SU-DHL-6 (cell line): ENCODE data around the gene NTM.

Experiments used
- H2AFZ ChIP-seq: fragments of 200-600 bp; sonication (generic); 2 replicates; pipeline ENCODE4 v1.6.1; 2014; ENCODE audit warnings: low read depth, mild to moderate bottlenecking, moderate library complexity, mixed read lengths, antibody characterized with exemption, low read length; ENCODE audit not compliant: severe bottlenecking
- H3F3A ChIP-seq: fragments of 200-600 bp; shearing (Covaris generic); 2 replicates; pipeline ENCODE4 v1.6.0; 2016; ENCODE audit warnings: antibody characterized with exemption, mild to moderate bottlenecking; ENCODE audit not compliant: insufficient read depth
- H3K27ac ChIP-seq: fragments of 200-600 bp; sonication (generic); 2 replicates; pipeline ENCODE4 v1.5.1; 2016; ENCODE audit warnings: low read depth, mild to moderate bottlenecking, low read length, moderate library complexity, mixed read lengths
- H3K27me3 ChIP-seq: fragments of 200-600 bp; sonication (generic), shearing (Covaris generic); 2 replicates; pipeline ENCODE4 v1.6.0; 2014; ENCODE audit warnings: mild to moderate bottlenecking, low read length
- H3K36me3 ChIP-seq: fragments of 200-600 bp; sonication (generic); 2 replicates; pipeline ENCODE4 v1.6.1; 2014; ENCODE audit warnings: mild to moderate bottlenecking, low read length, mixed read lengths
- H3K4me2 ChIP-seq: fragments of 300-600, 200-600 bp; shearing (Covaris generic), sonication (generic); 2 replicates; pipeline ENCODE4 v1.6.0; 2014; ENCODE audit warnings: low read length, low read depth, mild to moderate bottlenecking; ENCODE audit not compliant: poor library complexity, severe bottlenecking
- H3K4me3 ChIP-seq: fragments of 200-600 bp; sonication (generic); 2 replicates; pipeline ENCODE4 v1.5.1; 2014; ENCODE audit warnings: antibody characterized with exemption, low read length, mild to moderate bottlenecking, mixed read lengths; ENCODE audit not compliant: insufficient read depth, poor library complexity, severe bottlenecking
- H3K79me2 ChIP-seq: fragments of 200-600 bp; sonication (generic); 2 replicates; pipeline ENCODE4 v1.6.1; 2014; ENCODE audit warnings: mild to moderate bottlenecking, low read length, moderate library complexity; ENCODE audit not compliant: insufficient read depth
- H3K9ac ChIP-seq: fragments of 200-600 bp; sonication (generic); 2 replicates; pipeline ENCODE4 v1.7.0; 2014; ENCODE audit warnings: mild to moderate bottlenecking, low read length
- H3K9me2 ChIP-seq: fragments of 200-600 bp; sonication (generic); replicated peaks from 2 replicates; pipeline ENCODE4 v1.6.1; 2014; ENCODE audit warnings: low read length; ENCODE audit not compliant: insufficient read depth
- H3K9me3 ChIP-seq: fragments of 200-600 bp; sonication (generic); 2 replicates; pipeline ENCODE4 v1.6.1; 2014; ENCODE audit warnings: low read length, mixed read lengths; ENCODE audit not compliant: insufficient read depth
- H4K20me1 ChIP-seq: fragments of 200-600 bp; sonication (generic); 2 replicates; pipeline ENCODE4 v1.6.1; 2014; ENCODE audit warnings: low read depth, mild to moderate bottlenecking, antibody characterized with exemption, low read length, moderate library complexity, mixed read lengths
- CTCF ChIP-seq: fragments of 200-600 bp; sonication (generic); IDR thresholded peaks from one replicate; pipeline ENCODE4 v1.5.1; 2017; ENCODE audit warnings: antibody characterized with exemption, mild to moderate bottlenecking, low read length, moderate library complexity; ENCODE audit not compliant: insufficient read depth, poor library complexity, severe bottlenecking
- EZH2phosphoT487 ChIP-seq: fragments of 200-600 bp; sonication (generic), shearing (Covaris generic); conservative IDR thresholded peaks from 2 replicates; pipeline ENCODE4 v1.6.1; 2018; ENCODE audit warnings: mild to moderate bottlenecking, antibody characterized with exemption, low read length, moderate library complexity, mixed read lengths

The NTM gene

DNA sequence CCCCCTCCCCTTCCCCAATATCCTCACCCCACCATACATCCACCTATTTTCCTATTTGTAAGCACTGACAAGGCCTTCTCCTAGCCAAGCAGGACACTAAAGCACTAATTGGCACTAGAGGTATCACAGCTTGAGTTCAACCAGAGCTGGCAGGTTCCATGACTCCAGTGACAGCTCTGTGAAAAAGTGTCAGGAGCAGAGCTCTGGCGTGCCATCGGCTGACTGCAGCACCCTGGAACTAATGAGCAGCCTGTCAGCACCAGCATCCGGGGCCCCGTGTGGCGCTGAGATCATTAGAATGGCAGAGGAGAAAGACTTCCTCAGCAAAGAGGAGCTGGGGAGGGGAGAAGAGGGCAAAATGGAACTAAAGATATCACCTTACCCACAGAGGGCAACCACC lies 847.4 kb downstream of the NTM start:
- H3K27me3 ChIP-seq: no peaks in the 10 kb centered on the region
- H3K79me2 ChIP-seq: no peaks in the 10 kb centered on the region
- no peaks in the 10 kb centered on the region for H3F3A ChIP-seq
- no peaks in the 10 kb centered on the region for H3K9me3 ChIP-seq
- no peaks in the 10 kb centered on the region for H3K36me3 ChIP-seq
- H2AFZ ChIP-seq: no peak overlapping the region
- no peaks in the 10 kb centered on the region for H4K20me1 ChIP-seq
- no peaks in the 10 kb centered on the region for H3K9me2 ChIP-seq
- no peak for TF ChIP-seq EZH2phosphoT487
- no peak for TF ChIP-seq CTCF
- H3K27ac ChIP-seq: no peak overlapping the region
- no peak overlapping the region for H3K9ac ChIP-seq
- H3K4me3 ChIP-seq: no peak overlapping the region
- no peak overlapping the region for H3K4me2 ChIP-seq

GRCh38 chr11:132220474-132220873 lies 850.1 kb downstream of the NTM start:
- H3K9me3 ChIP-seq: no peaks in the 10 kb centered on the region
- H3K27me3 ChIP-seq: no peaks in the 10 kb centered on the region
- no peaks in the 10 kb centered on the region for H4K20me1 ChIP-seq
- H3K27ac ChIP-seq: no peak overlapping the region
- no peaks in the 10 kb centered on the region for H3F3A ChIP-seq
- H3K9ac ChIP-seq: no peak overlapping the region
- H3K4me3 ChIP-seq: no peak overlapping the region
- TF ChIP-seq CTCF: no peak
- no peak for TF ChIP-seq EZH2phosphoT487
- no peak overlapping the region for H2AFZ ChIP-seq
- H3K36me3 ChIP-seq: no peaks in the 10 kb centered on the region
- no peak overlapping the region for H3K4me2 ChIP-seq
- H3K79me2 ChIP-seq: no peaks in the 10 kb centered on the region
- no peaks in the 10 kb centered on the region for H3K9me2 ChIP-seq

- Histone ChIP-seq H3K9me2 (no peaks in the 10 kb centered on the region), H3K36me3 (no peaks in the 10 kb centered on the region), H3K9me3 (no peaks in the 10 kb centered on the region), H4K20me1 (no peaks in the 10 kb centered on the region), H3K9ac (no peak overlapping the region), H3K27ac (no peak overlapping the region), H3K4me3 (no peak overlapping the region), H3K79me2 (no peaks in the 10 kb centered on the region), H3K4me2 (no peak overlapping the region), H3K27me3 (no peaks in the 10 kb centered on the region), H2AFZ (no peak overlapping the region), H3F3A (no peaks in the 10 kb centered on the region)
- TF ChIP-seq CTCF (no peak), EZH2phosphoT487 (no peak)
These were observed 851.9 kb downstream of the NTM start for GRCh38 chr11:132222345-132222744.

GRCh38 chr11:132226522-132226921 lies 856.1 kb downstream of the NTM start:
- Histone ChIP-seq H3K4me2 (no peak overlapping the region), H3F3A (no peaks in the 10 kb centered on the region), H3K4me3 (no peak overlapping the region), H3K9me2 (no peaks in the 10 kb centered on the region), H3K79me2 (no peaks in the 10 kb centered on the region), H3K27ac (no peak overlapping the region), H2AFZ (no peak overlapping the region), H3K9ac (no peak overlapping the region), H3K27me3 (no peaks in the 10 kb centered on the region), H4K20me1 (no peaks in the 10 kb centered on the region), H3K36me3 (no peaks in the 10 kb centered on the region), H3K9me3 (no peaks in the 10 kb centered on the region)
- TF ChIP-seq EZH2phosphoT487 (no peak), CTCF (no peak)
